Upper lobe of left lung (tissue), 6 donors: Measurements from ENCODE around the gene DCAF17. TPM values are rescaled to one million over a fixed set of nuclear protein-coding genes. Genes with fewer than 3 reads are reported as not detected.

Source experiments
- ATAC-seq, 2 donors: fragments of 200-7000 bp; cut with Tn5 transposase; one replicate each; pipeline ENCODE4 v1.9.1; 2022; ENCODE audit warnings: mild to moderate bottlenecking in 2 of 2, moderate library complexity in 2 of 2; ENCODE audit not compliant: low FRiP score in 2 of 2
- DNase-seq, 2 donors: peaks; one replicate each; pipeline ENCODE4 v3.0.0-alpha.2; 2019 to 2020
- H3K27ac ChIP-seq, 4 donors: fragments of 200-600 bp; sonication (generic); one replicate each; pipeline ENCODE4 v1.5.1; 2016 to 2019
- H3K27me3 ChIP-seq, 4 donors: fragments of 200-600 bp; sonication (generic); one replicate each; pipeline ENCODE4 v1.5.1; 2017 to 2019
- H3K36me3 ChIP-seq, 4 donors: fragments of 200-600 bp; sonication (generic); one replicate each; pipeline ENCODE4 v1.5.1; 2016 to 2019
- H3K4me1 ChIP-seq, 4 donors: fragments of 200-600 bp; sonication (generic); one replicate each; pipeline ENCODE4 v1.5.1; 2018 to 2019
- H3K4me3 ChIP-seq, 4 donors: fragments of 200-600 bp; sonication (generic); one replicate each; pipeline ENCODE4 v1.5.1; 2017 to 2019; ENCODE audit warnings: mild to moderate bottlenecking in 2 of 4, moderate library complexity in 1 of 4
- H3K9me3 ChIP-seq, 4 donors: fragments of 200-600 bp; sonication (generic); one replicate each; pipeline ENCODE4 v1.5.1; 2018 to 2019
- EP300 ChIP-seq, 4 donors: sonication (generic); formaldehyde crosslinking; IDR thresholded peaks; one replicate each; pipeline ENCODE4 v1.5.1; 2017; ENCODE audit warnings: antibody characterized with exemption in 4 of 4, control low read depth in 2 of 4
- POLR2A ChIP-seq, 4 donors: fragments of 450-650 bp; IDR thresholded peaks; one replicate each; pipeline ENCODE4 v1.5.1; 2016 to 2017; ENCODE audit warnings: antibody characterized with exemption in 4 of 4, mild to moderate bottlenecking in 2 of 4
- POLR2AphosphoS5 ChIP-seq, 2 donors: sonication (generic); formaldehyde crosslinking; IDR thresholded peaks; one replicate each; pipeline ENCODE4 v1.5.1; 2017; ENCODE audit warnings: antibody characterized with exemption in 2 of 2
- whole genome bisulfite sequencing, 2 donors: methylation state at CpG; one replicate each; pipeline ENCODE4 v1.1.5; 2017 to 2018; 5-methylcytosine and 5-hydroxymethylcytosine counted together
- total RNA-seq, 6 donors: library from RNA; depleted of rRNA in 4 of 6; stranded (reverse); fragments of >200 nt in 4 of 6; gene quantifications; one replicate each; pipeline versions ENCODE4 v1.1.0 to v1.2.1, GENCODE V29; 2016 to 2021
- TF ChIP-seq, protein P1 (sequence below), 6 experiments: fragments of 450-650 bp in 4 of 6; fragments of 200-600 bp in 2 of 6; sonication (generic) in 2 of 6; IDR thresholded peaks; one replicate each; pipeline ENCODE4 v1.5.1; 2016 to 2019; ENCODE audit warnings: antibody characterized with exemption in 6 of 6
- donor health status: DM: no; HTN: no; CAD: no; lungs with moderate emphysema.
- donor health status: DM: no; HTN: yes; CAD: no; lungs with severe emphysema.

The DCAF17 gene
- total RNA-seq, 6 donors from 2014 or later, result 6.2 to 24.7 (median 11.9) TPM

DNA sequence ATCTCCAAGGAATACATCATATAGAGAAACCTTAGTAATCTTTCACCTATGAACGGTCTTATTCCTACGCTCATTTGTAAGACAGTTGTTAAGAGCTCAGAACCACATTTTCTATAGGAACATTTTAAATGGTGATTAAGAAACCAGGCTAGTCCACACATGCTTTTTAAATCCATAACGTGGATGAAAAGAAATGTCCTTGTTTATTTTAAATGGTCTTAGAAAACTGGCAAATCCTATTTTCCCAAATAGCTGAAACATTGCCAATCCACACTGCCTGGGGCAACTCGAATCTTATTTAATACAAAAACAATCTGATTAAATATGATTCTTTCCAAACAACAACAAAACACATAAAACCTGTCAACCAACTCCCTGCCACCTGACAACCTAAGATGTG, 23.9 kb upstream of the DCAF17 start:
- no peak for ATAC-seq
- no peaks in the 10 kb centered on the region for H3K27me3 ChIP-seq
- no peak overlapping the region for H3K4me3 ChIP-seq
- no peak for DNase-seq
- H3K27ac ChIP-seq, result no peak overlapping the region
- 78 to 80% methylated on average over 4 of the region's 4 CpGs for WGBS, 2 donors
- H3K36me3 ChIP-seq, result no peaks in the 10 kb centered on the region
- TF ChIP-seq, protein P1, sequence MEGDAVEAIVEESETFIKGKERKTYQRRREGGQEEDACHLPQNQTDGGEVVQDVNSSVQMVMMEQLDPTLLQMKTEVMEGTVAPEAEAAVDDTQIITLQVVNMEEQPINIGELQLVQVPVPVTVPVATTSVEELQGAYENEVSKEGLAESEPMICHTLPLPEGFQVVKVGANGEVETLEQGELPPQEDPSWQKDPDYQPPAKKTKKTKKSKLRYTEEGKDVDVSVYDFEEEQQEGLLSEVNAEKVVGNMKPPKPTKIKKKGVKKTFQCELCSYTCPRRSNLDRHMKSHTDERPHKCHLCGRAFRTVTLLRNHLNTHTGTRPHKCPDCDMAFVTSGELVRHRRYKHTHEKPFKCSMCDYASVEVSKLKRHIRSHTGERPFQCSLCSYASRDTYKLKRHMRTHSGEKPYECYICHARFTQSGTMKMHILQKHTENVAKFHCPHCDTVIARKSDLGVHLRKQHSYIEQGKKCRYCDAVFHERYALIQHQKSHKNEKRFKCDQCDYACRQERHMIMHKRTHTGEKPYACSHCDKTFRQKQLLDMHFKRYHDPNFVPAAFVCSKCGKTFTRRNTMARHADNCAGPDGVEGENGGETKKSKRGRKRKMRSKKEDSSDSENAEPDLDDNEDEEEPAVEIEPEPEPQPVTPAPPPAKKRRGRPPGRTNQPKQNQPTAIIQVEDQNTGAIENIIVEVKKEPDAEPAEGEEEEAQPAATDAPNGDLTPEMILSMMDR (IDR thresholded peaks at IDR 0.05), result no peak
- TF ChIP-seq POLR2A (IDR thresholded peaks at IDR 0.05), result no peak
- no peak for TF ChIP-seq POLR2AphosphoS5 (IDR thresholded peaks at IDR 0.05)
- no peak for TF ChIP-seq EP300 (IDR thresholded peaks at IDR 0.05)
- H3K9me3 ChIP-seq, result no peaks in the 10 kb centered on the region
- no peaks in the 10 kb centered on the region for H3K4me1 ChIP-seq

DNA sequence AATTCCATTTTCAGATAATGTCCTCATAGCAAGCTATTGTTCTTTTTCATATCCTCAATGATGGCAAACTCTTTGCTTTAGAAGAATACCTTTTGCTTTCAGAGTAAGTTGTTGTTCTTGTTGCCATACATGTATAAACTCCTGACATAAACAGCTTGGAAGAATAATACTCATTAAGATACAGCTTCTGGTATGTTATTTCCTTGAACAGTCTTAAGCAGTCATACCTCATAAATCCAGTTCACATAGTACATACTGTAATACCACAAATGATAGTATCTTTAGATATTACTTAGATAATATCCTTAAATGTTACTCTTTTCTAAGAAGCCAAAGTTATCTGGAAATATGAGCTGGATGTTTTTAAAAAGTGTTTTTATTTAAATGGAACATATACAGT, 23.4 kb upstream of the DCAF17 start:
- Histone ChIP-seq H3K4me1 (peaks cover 0 to 1% (median 0%) of the 10 kb centered on the region in 4 donors), H3K27me3 (no peaks in the 10 kb centered on the region), H3K27ac (no peak overlapping the region), H3K4me3 (no peak overlapping the region), H3K9me3 (no peaks in the 10 kb centered on the region), H3K36me3 (no peaks in the 10 kb centered on the region)
- DNase-seq (no peak), ATAC-seq (no peak)
- no peak for TF ChIP-seq POLR2AphosphoS5 (IDR thresholded peaks at IDR 0.05)
- TF ChIP-seq, protein P1 (IDR thresholded peaks at IDR 0.05), result no peak
- no peak for TF ChIP-seq EP300 (IDR thresholded peaks at IDR 0.05)
- no peak for TF ChIP-seq POLR2A (IDR thresholded peaks at IDR 0.05)

DNA sequence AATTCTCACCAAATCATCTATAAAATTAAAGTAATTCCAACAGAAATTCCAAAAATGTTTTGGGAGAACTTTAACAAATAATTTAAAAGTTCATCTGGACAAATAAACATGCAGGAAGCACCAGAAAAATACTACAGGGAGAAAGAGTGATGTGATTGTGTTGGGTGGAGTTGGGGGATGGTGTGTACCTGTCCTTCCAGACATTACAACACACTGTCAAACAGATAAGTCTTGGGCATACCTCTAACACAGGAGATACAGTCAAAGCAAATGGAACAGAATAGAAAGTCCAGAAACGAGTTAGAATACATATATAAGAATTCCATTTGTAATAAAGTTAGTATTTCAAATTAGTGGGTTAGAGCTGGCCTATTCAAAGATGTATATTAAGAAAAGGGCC, 22.8 kb upstream of the DCAF17 start:
- DNase-seq (no peak), ATAC-seq (no peak)
- H3K4me1 ChIP-seq, result peaks cover 0 to 5% (median 0%) of the 10 kb centered on the region in 4 donors
- WGBS, 2 donors, result 81% methylated on average over 1 of the region's 1 CpG
- H3K4me3 ChIP-seq, result no peak overlapping the region
- no peak overlapping the region for H3K27ac ChIP-seq
- no peaks in the 10 kb centered on the region for H3K27me3 ChIP-seq
- TF ChIP-seq EP300 (IDR thresholded peaks at IDR 0.05) (no peak), POLR2AphosphoS5 (IDR thresholded peaks at IDR 0.05) (no peak), POLR2A (IDR thresholded peaks at IDR 0.05) (no peak)
- TF ChIP-seq, protein P1 (IDR thresholded peaks at IDR 0.05), result no peak
- no peaks in the 10 kb centered on the region for H3K36me3 ChIP-seq
- H3K9me3 ChIP-seq, result no peaks in the 10 kb centered on the region

DNA sequence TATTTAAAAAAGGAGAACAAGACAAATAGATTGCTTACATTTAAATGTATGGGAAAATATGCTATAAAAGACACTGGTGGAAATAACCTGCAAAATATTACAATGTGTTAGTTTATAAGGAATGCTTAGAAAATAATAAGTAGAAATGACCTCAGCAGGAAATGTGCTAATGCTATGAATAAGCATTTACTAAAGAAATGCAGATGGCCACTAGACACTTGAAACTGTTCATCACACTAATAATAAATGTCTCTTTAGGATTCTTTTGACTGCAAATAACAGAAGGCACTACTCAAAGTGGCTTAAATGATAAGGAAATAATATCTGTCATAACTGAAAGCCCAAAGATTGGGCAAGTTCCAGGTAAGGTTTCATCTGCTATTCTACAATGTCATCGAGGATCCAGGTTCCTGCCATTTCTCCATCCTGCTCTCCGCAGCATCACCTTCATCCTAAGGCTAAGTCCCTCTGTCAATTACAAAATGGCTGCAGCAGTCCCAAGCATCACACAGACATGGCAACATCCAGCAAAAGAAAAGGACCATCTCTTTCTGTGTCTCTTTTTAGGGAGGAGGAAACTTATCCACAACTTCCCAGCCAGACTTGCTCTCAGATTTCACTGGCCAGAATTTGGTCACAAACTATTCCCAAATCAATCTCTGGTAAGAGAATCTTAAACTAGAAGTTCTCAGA, 22.1 kb upstream of the DCAF17 start:
- H3K9me3 ChIP-seq, result no peaks in the 10 kb centered on the region
- H3K4me1 ChIP-seq, result peaks cover 0 to 5% (median 0%) of the 10 kb centered on the region in 4 donors
- DNase-seq (no peak), ATAC-seq (no peak)
- no peaks in the 10 kb centered on the region for H3K27me3 ChIP-seq
- H3K4me3 ChIP-seq, result no peak overlapping the region
- 88% methylated on average over 2 of the region's 2 CpGs for WGBS, 2 donors
- TF ChIP-seq POLR2A (IDR thresholded peaks at IDR 0.05), result no peak
- no peak for TF ChIP-seq EP300 (IDR thresholded peaks at IDR 0.05)
- TF ChIP-seq, protein P1 (IDR thresholded peaks at IDR 0.05), result no peak
- no peak for TF ChIP-seq POLR2AphosphoS5 (IDR thresholded peaks at IDR 0.05)
- H3K27ac ChIP-seq, result no peak overlapping the region
- no peaks in the 10 kb centered on the region for H3K36me3 ChIP-seq
